Spleen (tissue), 11 donors: Measurements from ENCODE around the gene CAMSAP2. TPM values are rescaled to one million over a fixed set of nuclear protein-coding genes. Genes with fewer than 3 reads are reported as not detected.

Source experiments
- DNase-seq: peaks from one replicate; pipeline ENCODE4 v3.0.0-alpha.2; 2020
- H3K27ac ChIP-seq, 8 donors: fragments of 200-600 bp; sonication (generic) in 7 of 8; 1 replicate in 4 of 8; 2 replicates in 4 of 8; pipeline versions ENCODE4 v1.5.0 to v1.8.0; 2016 to 2021; ENCODE audit warnings: inconsistent platforms in 4 of 8, mild to moderate bottlenecking in 4 of 8, moderate library complexity in 1 of 8
- H3K27me3 ChIP-seq, 7 donors: fragments of 200-600 bp; sonication (generic) in 6 of 7; replicated peaks in 1 of 7; 1 replicate in 4 of 7; 2 replicates in 3 of 7; pipeline versions ENCODE4 v1.5.0 to v1.8.0; 2016 to 2021; ENCODE audit warnings: inconsistent platforms in 3 of 7, mild to moderate bottlenecking in 1 of 7
- H3K36me3 ChIP-seq, 6 donors: fragments of 200-600 bp; sonication (generic) in 5 of 6; 1 replicate in 4 of 6; 2 replicates in 2 of 6; pipeline versions ENCODE4 v1.5.0 to v1.8.0; 2016 to 2021; ENCODE audit warnings: inconsistent platforms in 2 of 6
- H3K4me1 ChIP-seq, 6 donors: fragments of 200-600 bp; sonication (generic) in 5 of 6; 1 replicate in 3 of 6; 2 replicates in 3 of 6; pipeline versions ENCODE4 v1.5.0 to v1.8.0; 2016 to 2021; ENCODE audit warnings: inconsistent platforms in 3 of 6
- H3K4me3 ChIP-seq, 8 donors: fragments of 200-600 bp; sonication (generic) in 7 of 8; 1 replicate in 4 of 8; 2 replicates in 4 of 8; pipeline versions ENCODE4 v1.5.0 to v1.8.0; 2016 to 2021; ENCODE audit warnings: inconsistent platforms in 4 of 8, mild to moderate bottlenecking in 4 of 8, moderate library complexity in 2 of 8
- H3K9me3 ChIP-seq, 8 donors: fragments of 200-600 bp; sonication (generic) in 7 of 8; 1 replicate in 4 of 8; 2 replicates in 4 of 8; pipeline versions ENCODE4 v1.5.0 to v1.8.0; 2016 to 2021; ENCODE audit warnings: inconsistent platforms in 4 of 8
- CTCF ChIP-seq, 11 experiments: fragments of 200-600 bp in 7 of 11; fragments of 450-650 bp in 4 of 11; sonication (generic) in 4 of 11; IDR thresholded peaks in 8 of 11; conservative IDR thresholded peaks in 3 of 11; 1 replicate in 7 of 11; 2 replicates in 4 of 11; pipeline versions ENCODE4 v1.4.0 to v1.8.0; 2016 to 2021; ENCODE audit warnings: antibody characterized with exemption in 11 of 11, inconsistent platforms in 4 of 11, mild to moderate bottlenecking in 1 of 11
- POLR2A ChIP-seq, 3 donors: fragments of 450-650 bp; IDR thresholded peaks; one replicate each; pipeline ENCODE4 v1.5.1; 2017; ENCODE audit warnings: antibody characterized with exemption in 3 of 3, mild to moderate bottlenecking in 1 of 3
- POLR2AphosphoS5 ChIP-seq, 3 donors: sonication (generic); formaldehyde crosslinking; IDR thresholded peaks; one replicate each; pipeline ENCODE4 v1.5.1; 2017; ENCODE audit warnings: antibody characterized with exemption in 3 of 3
- WGBS, 5 donors: extraction: QIAGEN DNeasy Blood & Tissue Kit in 3 of 5; methylation state at CpG; one replicate each; pipeline versions ENCODE4 v1.1.5 to v1.1.7; 2013 to 2018; 5-methylcytosine and 5-hydroxymethylcytosine counted together
- intact Hi-C: fragments of 100-400 bp; cut with DNase I; formaldehyde crosslinking; loops from one replicate; pipeline ENCODE4 v1.15.0; 2023; ENCODE audit warnings: low total_unique reads
- polyA plus RNA-seq, 3 donors: library from polyadenylated mRNA; stranded (reverse); fragments of 200-250 nt; gene quantifications; one replicate each; pipeline ENCODE4 v1.2.1, GENCODE V29; 2013
- total RNA-seq, 7 donors: library from RNA; depleted of rRNA in 3 of 7; stranded (reverse); fragments of >200 nt in 3 of 7; fragmentation: NEBNext Ultra II Directional in 4 of 7; extraction: Animal tissue kit (Norgen Biotek cat#: 25700) in 4 of 7; gene quantifications; one replicate each; pipeline versions ENCODE4 v1.1.0 to v1.2.1, GENCODE V29; 2016 to 2021
- donor health status: healthy with polysubstance abuse.
- donor health status: DM: no; HTN: no; CAD: no; lungs with moderate emphysema.
- donor health status: DM: no; HTN: no; CAD: no.
- donor health status: Bipolar disorder and iron deficiency.
- donor health status: healthy.
- donor health status: DM: no; HTN: no; CAD: no.
- donor health status: DM: yes; HTN: yes; CAD: no.

The CAMSAP2 gene
- total and polyA plus RNA-seq, 10 donors: 2.1 to 24.7 (median 17.2) TPM

- 90 to 96% (median 93%) methylated on average over 1 of the region's 1 CpG for WGBS, 5 donors
- H3K36me3 ChIP-seq: peaks cover 0 to 7% (median 0%) of the 10 kb centered on the region in 6 donors
- intact Hi-C loops: no loop called here
Observed at GRCh38 chr1:200818248-200818647, 79.6 kb downstream of the CAMSAP2 start.

GRCh38 chr1:200819726-200820125 lies 81.0 kb downstream of the CAMSAP2 start:
- TF ChIP-seq POLR2AphosphoS5 (IDR thresholded peaks at IDR 0.05) (no peak), CTCF (IDR thresholded peaks at IDR 0.05 in 8 of 11, conservative IDR thresholded peaks at IDR 0.05 in 3 of 11) (no peak), POLR2A (IDR thresholded peaks at IDR 0.05) (no peak)
- no peak overlapping the region for H3K27ac ChIP-seq
- no peak for DNase-seq
- WGBS, 5 donors: 94 to 100% (median 97%) methylated on average over 2 of the region's 2 CpGs
- intact Hi-C loops: no loop called here
- H3K4me3 ChIP-seq: no peak overlapping the region
- no peaks in the 10 kb centered on the region for H3K27me3 ChIP-seq
- no peaks in the 10 kb centered on the region for H3K4me1 ChIP-seq
- no peaks in the 10 kb centered on the region for H3K9me3 ChIP-seq
- peaks cover 0 to 7% (median 0%) of the 10 kb centered on the region in 6 donors for H3K36me3 ChIP-seq

More at GRCh38 chr1:200818248-200818647, 79.6 kb downstream of the CAMSAP2 start:
- Histone ChIP-seq H3K27ac (no peak overlapping the region), H3K9me3 (no peaks in the 10 kb centered on the region), H3K4me3 (no peak overlapping the region), H3K27me3 (no peaks in the 10 kb centered on the region), H3K4me1 (no peaks in the 10 kb centered on the region)
- no peak for DNase-seq
- TF ChIP-seq CTCF (IDR thresholded peaks at IDR 0.05 in 8 of 11, conservative IDR thresholded peaks at IDR 0.05 in 3 of 11) (no peak), POLR2AphosphoS5 (IDR thresholded peaks at IDR 0.05) (no peak), POLR2A (IDR thresholded peaks at IDR 0.05) (no peak)

- DNase-seq: no peak
- Histone ChIP-seq H3K9me3 (peaks cover 0 to under 1% (median 0%) of the 10 kb centered on the region in 8 donors), H3K36me3 (no peaks in the 10 kb centered on the region), H3K27me3 (no peaks in the 10 kb centered on the region), H3K4me3 (no peak overlapping the region), H3K4me1 (peaks cover 0 to 6% (median 0%) of the 10 kb centered on the region in 6 donors), H3K27ac (no peak overlapping the region)
- TF ChIP-seq POLR2A (IDR thresholded peaks at IDR 0.05) (no peak), POLR2AphosphoS5 (IDR thresholded peaks at IDR 0.05) (no peak), CTCF (IDR thresholded peaks at IDR 0.05 in 8 of 11, conservative IDR thresholded peaks at IDR 0.05 in 3 of 11) (no peak)
- WGBS, 5 donors: 77 to 95% (median 91%) methylated on average over 2 of the region's 2 CpGs
- intact Hi-C loops: no loop called here
Observed at GRCh38 chr1:200831091-200831490, 92.4 kb downstream of the CAMSAP2 start.

- no peak for DNase-seq
- Histone ChIP-seq H3K36me3 (no peaks in the 10 kb centered on the region), H3K27me3 (no peaks in the 10 kb centered on the region), H3K9me3 (peaks cover 0 to 12% (median 0%) of the 10 kb centered on the region in 8 donors), H3K4me1 (peaks cover 0 to 11% (median 0%) of the 10 kb centered on the region in 6 donors), H3K27ac (no peak overlapping the region), H3K4me3 (no peak overlapping the region)
- intact Hi-C loops: no loop called here
- WGBS, 5 donors: 90 to 96% (median 91%) methylated on average over 5 of the region's 5 CpGs
- TF ChIP-seq CTCF (IDR thresholded peaks at IDR 0.05 in 8 of 11, conservative IDR thresholded peaks at IDR 0.05 in 3 of 11): no peak
- no peak for TF ChIP-seq POLR2A (IDR thresholded peaks at IDR 0.05)
- TF ChIP-seq POLR2AphosphoS5 (IDR thresholded peaks at IDR 0.05): no peak
Observed at GRCh38 chr1:200834383-200834782, 95.7 kb downstream of the CAMSAP2 start.
